GM19099 (cell line): Measurements from ENCODE around the gene FAM186B.
"Not testable (repeated sequence)": the region's sequence is repeated elsewhere in the genome, so short reads cannot be mapped to it uniquely, and the experiment has no call there.

Experiments used
- POLR2A ChIP-seq: IDR thresholded peaks from 3 replicates; pipeline ENCODE4 v1.6.1; 2011; ENCODE audit warnings: low read depth; ENCODE audit not compliant: insufficient read length; ENCODE audit errors: extremely low read depth

The FAM186B gene, protein sequence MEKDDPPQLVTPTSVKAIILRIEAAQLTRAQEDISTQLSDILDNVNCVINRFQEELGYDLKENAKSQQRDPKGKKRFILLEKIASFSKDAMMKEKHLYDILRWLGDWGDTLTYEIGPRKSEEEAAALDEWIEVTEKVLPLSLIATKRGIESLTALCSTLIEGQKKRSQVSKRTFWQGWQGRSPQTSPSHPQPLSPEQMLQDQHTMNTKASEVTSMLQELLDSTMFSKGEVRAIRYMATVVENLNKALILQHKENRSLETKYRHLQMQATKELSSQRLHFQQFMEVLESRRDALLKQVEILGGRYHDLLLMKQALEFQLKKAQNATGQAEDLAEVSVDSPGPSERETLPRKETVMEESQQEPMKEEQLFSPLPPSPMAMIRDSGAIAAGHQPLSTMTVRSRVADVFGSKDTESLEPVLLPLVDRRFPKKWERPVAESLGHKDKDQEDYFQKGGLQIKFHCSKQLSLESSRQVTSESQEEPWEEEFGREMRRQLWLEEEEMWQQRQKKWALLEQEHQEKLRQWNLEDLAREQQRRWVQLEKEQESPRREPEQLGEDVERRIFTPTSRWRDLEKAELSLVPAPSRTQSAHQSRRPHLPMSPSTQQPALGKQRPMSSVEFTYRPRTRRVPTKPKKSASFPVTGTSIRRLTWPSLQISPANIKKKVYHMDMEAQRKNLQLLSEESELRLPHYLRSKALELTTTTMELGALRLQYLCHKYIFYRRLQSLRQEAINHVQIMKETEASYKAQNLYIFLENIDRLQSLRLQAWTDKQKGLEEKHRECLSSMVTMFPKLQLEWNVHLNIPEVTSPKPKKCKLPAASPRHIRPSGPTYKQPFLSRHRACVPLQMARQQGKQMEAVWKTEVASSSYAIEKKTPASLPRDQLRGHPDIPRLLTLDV

DNA sequence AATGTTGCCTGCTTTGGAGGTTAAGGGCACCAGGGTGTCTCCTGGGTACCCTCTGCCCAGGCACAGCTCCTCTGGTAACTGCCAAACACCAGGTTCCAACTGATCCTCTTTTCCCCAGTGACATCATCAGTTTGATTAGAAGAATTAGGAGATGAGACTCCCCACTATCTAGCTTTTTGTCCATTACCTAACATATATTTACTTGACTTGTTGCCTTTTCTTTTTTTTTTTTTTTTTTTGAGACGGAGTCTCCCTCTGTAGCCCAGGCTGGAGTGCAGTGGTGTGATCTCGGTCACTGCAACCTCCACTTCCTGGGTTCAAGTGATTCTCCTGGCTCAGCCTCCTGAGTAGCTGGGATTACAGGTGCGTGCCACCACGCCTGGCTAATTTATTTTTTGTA, at the start of gene FAM186B:
TSS of gene FAM186B (minus strand) at position 101 of the 400 bp plus-strand sequence. CDS start 162 bp downstream, outside the sequence.
- not testable (repeated sequence) for TF ChIP-seq POLR2A

GRCh38 chr12:49654715-49655114, 49.3 kb upstream of the FAM186B start:
- no peak for TF ChIP-seq POLR2A

DNA sequence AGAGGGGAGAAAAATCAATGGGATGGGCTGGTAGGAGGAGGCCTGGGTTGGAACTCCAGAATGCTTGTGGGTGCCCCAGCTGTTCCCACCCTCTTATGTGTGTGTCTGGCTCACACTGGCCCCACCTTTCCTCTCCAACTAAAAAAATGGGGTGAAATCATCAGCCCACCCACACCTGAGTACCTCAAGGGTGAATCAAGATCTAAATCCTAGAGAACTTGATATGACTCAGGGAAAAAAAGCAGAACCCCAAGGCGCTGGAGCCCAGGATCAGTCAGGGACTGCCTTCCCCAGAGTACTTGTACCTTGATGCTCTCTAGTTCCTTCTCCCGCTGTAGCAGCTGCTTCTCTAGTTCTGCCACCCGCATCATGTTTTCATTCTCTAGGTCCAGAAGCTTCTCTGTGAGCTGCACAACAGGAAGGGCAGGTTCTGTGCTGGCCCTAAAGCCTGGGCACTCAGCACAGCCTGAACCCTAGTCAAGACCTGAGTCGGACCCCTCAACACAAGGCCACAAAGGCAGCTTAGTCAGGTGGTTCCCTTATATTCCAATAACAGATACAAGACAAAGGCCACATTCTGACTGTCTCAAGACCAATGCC, 47.6 kb upstream of the FAM186B start:
- no peak for TF ChIP-seq POLR2A

- TF ChIP-seq POLR2A = no peak
Measured at GRCh38 chr12:49651855-49652254, 46.4 kb upstream of the FAM186B start.

DNA sequence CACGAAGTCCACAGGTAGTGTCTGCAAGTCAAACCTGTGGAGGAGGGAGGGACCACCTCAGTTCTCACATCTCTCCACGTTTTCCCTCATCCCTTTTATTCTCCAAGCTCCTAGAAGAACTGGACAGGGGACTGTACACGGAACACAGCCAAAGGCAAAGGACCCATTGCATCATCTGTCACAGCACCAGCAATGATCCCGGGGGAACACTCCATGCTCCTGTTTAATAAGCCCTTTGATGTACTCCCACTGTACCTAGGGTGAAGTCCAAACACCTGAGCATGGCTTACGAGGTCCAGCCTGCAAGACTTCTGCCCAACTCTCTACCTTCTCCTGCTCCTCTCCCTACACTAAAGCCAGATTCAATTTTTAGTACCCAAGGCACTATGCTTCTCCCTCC, 44.5 kb upstream of the FAM186B start:
- no peak for TF ChIP-seq POLR2A

- TF ChIP-seq POLR2A = no peak
Measured at GRCh38 chr12:49649445-49649844, 44.0 kb upstream of the FAM186B start.

DNA sequence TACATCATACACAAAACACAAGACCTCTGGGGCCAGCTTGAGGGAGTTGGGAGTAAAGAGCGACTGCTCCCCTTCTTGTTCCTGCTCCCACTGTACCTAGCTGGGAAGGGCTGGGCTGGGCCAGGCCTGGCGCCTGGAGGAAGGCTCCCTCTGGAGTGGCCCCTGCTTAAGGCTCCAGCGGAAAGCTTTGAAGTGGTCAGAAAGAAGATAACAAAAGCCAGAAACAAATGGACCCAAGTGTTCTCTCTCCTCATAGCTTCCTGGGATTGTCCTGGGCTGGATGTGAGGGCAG, 43.2 kb upstream of the FAM186B start:
- TF ChIP-seq POLR2A = no peak

- no peak for TF ChIP-seq POLR2A
Measured at GRCh38 chr12:49647827-49648711, 42.6 kb upstream of the FAM186B start.

DNA sequence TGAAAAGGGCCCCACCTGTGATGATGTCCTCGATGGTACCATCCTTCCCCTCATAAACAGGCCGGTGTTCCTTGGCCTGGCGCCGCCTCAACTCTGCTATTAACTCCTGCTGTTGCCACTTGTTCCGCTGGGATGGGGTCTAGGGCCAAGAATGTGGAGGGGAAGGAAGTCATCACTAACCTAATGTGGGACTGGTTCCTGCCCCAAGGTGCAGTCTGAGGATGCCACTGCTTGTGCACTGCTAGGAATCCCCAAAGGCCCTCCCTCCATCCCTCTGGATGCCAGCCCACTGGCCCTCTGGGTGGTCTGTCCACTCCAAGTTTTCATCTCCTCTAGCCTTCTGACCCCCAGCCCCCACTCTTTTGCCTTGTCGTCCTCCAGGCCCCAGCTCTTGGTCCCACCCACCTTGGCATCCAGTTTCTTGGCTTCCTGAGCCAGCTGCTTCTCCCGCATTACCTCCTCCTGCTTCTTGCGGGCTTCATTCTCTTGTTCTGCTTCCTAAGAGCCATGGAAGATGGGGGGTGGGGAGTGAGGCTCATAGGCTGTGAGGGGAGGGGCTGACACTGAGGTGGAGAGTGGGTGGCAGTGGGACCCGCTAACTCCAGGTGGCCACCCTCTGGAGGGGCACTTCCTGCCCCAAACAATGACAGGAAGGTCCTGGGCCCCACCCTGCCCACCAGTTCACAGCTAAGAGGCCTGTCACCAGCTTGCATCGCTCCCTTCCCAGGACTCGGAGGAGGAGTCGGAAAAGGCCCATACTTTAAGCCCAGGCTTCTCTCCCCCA, 41.6 kb upstream of the FAM186B start:
- TF ChIP-seq POLR2A = no peak

GRCh38 chr12:49646331-49646830, 40.9 kb upstream of the FAM186B start:
- TF ChIP-seq POLR2A = no peak

DNA sequence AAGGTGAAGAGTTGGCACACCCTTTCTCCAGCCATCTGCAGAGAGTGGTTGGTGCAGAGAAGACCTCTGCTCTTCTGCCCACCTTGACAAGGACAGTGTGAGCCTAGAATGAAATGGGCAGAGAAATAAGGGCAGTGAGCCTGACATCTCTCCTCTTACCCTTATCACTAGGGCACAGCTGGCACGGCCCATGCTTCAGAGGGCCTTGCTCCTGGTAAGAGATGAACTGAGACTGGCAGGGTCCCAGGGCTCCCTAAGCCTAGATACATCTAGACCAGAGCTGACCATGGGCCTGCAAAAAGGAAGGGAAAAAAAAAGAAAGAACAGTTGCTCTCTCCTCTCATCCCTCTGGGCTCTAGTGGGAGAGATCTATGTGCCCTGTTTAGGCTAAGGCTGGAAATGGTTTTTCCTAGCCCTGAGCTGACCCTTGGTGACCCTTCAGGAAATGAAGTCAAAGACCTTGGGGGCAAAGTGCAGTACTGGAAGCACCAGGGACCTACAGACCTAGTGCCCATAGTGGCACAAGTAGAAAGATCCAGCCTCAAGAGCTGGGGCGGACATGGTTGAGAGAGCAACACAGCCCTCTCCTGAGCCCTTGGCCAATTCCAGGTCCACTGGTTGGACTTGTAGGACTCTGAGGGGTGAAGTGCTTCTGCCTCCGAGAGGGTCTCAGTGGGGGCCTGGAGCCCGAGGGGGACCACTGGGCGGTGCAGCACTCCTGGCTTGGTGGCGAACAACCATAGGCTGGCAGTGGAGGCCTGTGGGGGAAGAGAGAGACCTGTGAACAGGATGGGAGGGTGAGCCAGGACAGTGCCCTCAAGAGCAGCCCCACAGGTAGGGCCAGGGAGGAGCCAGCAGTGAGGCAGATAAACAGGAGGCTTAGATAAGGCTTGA, 40.0 kb upstream of the FAM186B start:
- TF ChIP-seq POLR2A = no peak

DNA sequence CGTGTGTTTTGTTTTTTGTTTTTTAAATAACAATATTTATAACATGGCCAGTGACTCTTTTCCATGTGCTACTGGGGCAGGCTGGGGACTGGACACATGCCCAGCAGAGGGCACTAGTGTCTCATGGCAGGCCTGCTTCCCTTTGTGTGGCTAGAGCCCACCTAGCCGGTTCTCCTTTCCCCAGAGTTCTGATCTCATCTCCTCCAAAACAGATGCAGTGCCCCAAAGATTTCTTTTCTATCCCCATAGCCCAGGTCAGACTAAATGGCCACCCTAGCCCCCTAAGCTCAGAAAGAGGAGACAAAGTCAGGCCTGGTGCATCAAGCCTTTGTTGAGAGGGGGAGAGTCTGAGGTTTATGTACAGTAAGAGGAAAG, 39.2 kb upstream of the FAM186B start:
- TF ChIP-seq POLR2A = no peak
